Activated B cell treated with CpG ODN at 0.5 μM for 24 hours (primary cell): ENCODE data around the gene MLN. TPM values are rescaled to one million over a fixed set of nuclear protein-coding genes. Genes with fewer than 3 reads are reported as not detected.

Experiments
- ATAC-seq: fragments of 200-7000 bp; cut with Tn5 transposase; one replicate; pipeline ENCODE4 v1.10.0; 2021; ENCODE audit warnings: low read depth, mild to moderate bottlenecking, moderate library complexity
- CTCF ChIA-PET: fragments of 350-600 bp; sonication (Branson Sonifier 250); formaldehyde crosslinking; loops from one replicate; lab custom pipeline; 2021; ENCODE audit warnings: antibody characterized with exemption; lab: Charles Lee
- POLR2A ChIA-PET: fragments of 350-600 bp; sonication (Branson Sonifier 250); formaldehyde crosslinking; loops from one replicate; lab custom pipeline; 2021; ENCODE audit warnings: antibody characterized with exemption; lab: Charles Lee
- DNase-seq: peaks from one replicate; pipeline ENCODE4 v3.0.0; 2022
- H3K27ac Mint-ChIP-seq: one replicate; pipeline ENCODE4 v1.8.0; 2020; ENCODE audit warnings: mixed read lengths
- H3K27me3 Mint-ChIP-seq: one replicate; pipeline ENCODE4 v1.8.0; 2021; ENCODE audit warnings: mixed read lengths
- H3K36me3 Mint-ChIP-seq: one replicate; pipeline ENCODE4 v1.8.0; 2021; ENCODE audit warnings: low read depth, mixed read lengths
- H3K4me1 Mint-ChIP-seq: one replicate; pipeline ENCODE4 v1.8.0; 2021; ENCODE audit warnings: mixed read lengths
- H3K4me3 Mint-ChIP-seq: one replicate; pipeline ENCODE4 v1.8.0; 2020; ENCODE audit warnings: mild to moderate bottlenecking, mixed read lengths
- H3K9me3 Mint-ChIP-seq: one replicate; pipeline ENCODE4 v1.8.0; 2020; ENCODE audit warnings: mixed read lengths
- intact Hi-C: fragments of 100-400 bp; cut with micrococcal nuclease; formaldehyde crosslinking; loops from one replicate; pipeline ENCODE4 v1.15.1; 2024
- total RNA-seq: library from RNA; stranded (reverse); gene quantifications from 2 replicates; pipeline ENCODE4 v1.2.3, GENCODE V29; 2022
- TF ChIP-seq, protein P1 (sequence below): fragments of 200-600 bp; IDR thresholded peaks from one replicate; pipeline ENCODE4 v1.8.0; 2022; ENCODE audit warnings: antibody characterized with exemption, mild to moderate bottlenecking

The MLN gene
- total RNA-seq, 1 donor from 2014 or later: not detected

DNA sequence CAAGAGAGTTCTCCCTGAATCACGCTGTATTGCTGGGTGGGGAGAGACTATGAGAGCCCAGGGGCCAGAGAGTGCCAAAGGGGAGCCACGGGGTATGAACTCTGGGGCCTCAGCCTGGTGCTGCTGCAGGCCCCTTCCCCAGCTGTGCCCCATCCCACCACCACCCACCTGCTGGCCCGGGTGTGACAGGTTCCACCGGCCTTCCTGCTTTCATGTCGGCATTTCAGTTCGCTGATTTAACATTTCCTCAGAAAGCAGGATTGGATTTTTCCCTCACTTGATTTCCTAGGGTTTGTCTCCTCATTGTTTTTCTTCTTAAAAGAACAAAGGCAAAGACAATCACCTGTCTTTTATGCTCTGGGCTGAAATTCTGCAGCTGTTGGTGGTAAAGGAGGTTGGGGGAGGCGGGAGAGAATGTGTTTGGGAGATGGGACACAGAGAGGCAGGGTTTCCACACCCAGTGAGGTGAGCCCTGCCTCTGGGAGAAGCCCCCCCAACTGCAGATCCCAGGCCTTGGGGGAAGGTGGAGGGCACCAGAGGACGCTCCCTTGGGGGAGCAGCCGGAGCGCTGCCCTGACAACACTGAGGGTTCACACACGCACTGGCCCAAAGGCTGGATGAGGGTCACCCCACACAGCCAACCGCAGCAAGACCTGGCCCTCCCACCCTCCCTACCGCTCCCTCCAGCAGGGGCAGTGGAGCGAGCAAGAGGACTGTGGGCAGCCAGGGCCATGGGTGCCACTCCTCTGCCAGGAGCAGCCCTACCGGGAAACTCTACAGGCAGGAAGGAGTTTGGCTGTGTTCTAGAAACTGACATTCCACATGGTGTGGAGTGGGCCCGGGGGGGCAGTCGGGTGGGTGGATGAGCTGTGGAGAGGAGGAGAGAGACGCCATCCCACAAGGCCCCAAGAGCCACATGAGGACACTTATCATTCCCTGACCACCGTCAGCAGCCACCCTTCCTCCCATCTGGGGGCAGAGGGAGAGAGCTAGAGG, 10.5 kb upstream of the MLN start:
- no peak for ATAC-seq
- DNase-seq: no peak
- TF ChIP-seq, protein P1, sequence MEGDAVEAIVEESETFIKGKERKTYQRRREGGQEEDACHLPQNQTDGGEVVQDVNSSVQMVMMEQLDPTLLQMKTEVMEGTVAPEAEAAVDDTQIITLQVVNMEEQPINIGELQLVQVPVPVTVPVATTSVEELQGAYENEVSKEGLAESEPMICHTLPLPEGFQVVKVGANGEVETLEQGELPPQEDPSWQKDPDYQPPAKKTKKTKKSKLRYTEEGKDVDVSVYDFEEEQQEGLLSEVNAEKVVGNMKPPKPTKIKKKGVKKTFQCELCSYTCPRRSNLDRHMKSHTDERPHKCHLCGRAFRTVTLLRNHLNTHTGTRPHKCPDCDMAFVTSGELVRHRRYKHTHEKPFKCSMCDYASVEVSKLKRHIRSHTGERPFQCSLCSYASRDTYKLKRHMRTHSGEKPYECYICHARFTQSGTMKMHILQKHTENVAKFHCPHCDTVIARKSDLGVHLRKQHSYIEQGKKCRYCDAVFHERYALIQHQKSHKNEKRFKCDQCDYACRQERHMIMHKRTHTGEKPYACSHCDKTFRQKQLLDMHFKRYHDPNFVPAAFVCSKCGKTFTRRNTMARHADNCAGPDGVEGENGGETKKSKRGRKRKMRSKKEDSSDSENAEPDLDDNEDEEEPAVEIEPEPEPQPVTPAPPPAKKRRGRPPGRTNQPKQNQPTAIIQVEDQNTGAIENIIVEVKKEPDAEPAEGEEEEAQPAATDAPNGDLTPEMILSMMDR: no peak
- POLR2A ChIA-PET: no interaction called here
- peaks cover 53% of the 10 kb centered on the region for H3K27me3 Mint-ChIP-seq
- H3K27ac Mint-ChIP-seq: no peak overlapping the region
- H3K9me3 Mint-ChIP-seq: no peaks in the 10 kb centered on the region
- H3K36me3 Mint-ChIP-seq: no peaks in the 10 kb centered on the region
- no peaks in the 10 kb centered on the region for H3K4me1 Mint-ChIP-seq
- no peak overlapping the region for H3K4me3 Mint-ChIP-seq
- intact Hi-C loops: no loop called here
- CTCF ChIA-PET: no interaction called here

DNA sequence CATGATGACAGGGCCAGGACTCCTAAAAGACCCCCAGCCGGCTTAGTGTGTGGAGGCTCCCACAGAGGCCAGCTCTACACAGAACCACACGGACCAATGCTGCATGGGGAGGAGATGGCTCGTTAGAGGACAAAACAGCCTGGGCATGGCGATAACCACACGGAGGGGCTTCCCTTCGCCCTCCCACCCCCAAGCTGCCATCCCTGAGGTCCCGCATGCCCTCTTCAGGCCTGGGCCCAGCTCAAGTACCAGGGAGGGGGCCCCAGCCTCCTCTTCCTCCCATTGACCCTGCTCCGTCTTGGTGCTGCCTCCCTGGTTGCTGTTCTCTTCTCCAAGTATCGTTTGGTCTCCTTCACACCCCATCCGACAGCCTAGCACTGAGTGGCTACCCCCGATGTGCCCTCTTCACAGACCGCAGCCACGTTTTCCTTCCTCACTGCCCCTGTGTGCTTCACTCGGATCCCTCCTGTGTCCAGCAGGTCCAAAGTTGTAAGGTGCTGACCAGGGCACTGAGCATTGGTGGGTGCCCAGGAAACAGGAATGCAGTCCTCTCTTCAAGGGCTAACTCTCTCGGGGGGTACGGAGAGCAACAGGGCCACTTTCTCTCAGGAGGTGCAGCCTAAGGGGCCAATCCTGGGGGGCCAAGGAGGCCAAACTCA, 9.6 kb upstream of the MLN start:
- DNase-seq: no peak
- Mint-ChIP-seq H3K4me3 (no peak overlapping the region), H3K9me3 (no peaks in the 10 kb centered on the region), H3K4me1 (no peaks in the 10 kb centered on the region), H3K36me3 (no peaks in the 10 kb centered on the region), H3K27me3 (peaks cover 55% of the 10 kb centered on the region), H3K27ac (no peak overlapping the region)
- TF ChIP-seq, protein P1: no peak
- no peak for ATAC-seq
- ChIA-PET POLR2A (no interaction called here), CTCF (no interaction called here)
- intact Hi-C loops: no loop called here

DNA sequence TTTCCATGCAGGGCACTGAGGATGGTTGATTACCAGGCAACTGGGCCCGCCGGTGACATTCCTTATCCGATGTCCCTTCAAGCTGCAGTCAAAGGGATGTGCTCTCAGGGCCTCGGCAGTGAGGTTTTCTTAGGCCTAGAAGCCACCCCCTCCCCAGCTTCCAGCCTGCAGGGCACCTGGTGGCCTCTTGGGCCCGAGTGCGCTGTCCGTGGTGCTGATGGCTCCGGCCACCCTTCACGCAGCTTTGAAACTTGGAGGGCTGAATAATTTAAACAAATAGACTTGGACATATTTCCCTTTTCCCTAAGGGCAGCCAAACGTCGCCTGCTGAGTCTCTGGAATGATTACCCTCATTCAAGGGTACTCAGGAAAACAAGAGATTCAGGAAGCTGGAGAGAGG, 8.9 kb upstream of the MLN start:
- no peak overlapping the region for H3K27ac Mint-ChIP-seq
- H3K4me3 Mint-ChIP-seq: no peak overlapping the region
- peaks cover 4% of the 10 kb centered on the region for H3K4me1 Mint-ChIP-seq
- CTCF ChIA-PET: interaction anchor here (1.3 kb wide), 1 partner anchor 41 kb away, joined by 4 read pairs; no protein-coding TSS in a partner anchor
- H3K36me3 Mint-ChIP-seq: no peaks in the 10 kb centered on the region
- H3K27me3 Mint-ChIP-seq: peaks cover 61% of the 10 kb centered on the region
- no peaks in the 10 kb centered on the region for H3K9me3 Mint-ChIP-seq
- TF ChIP-seq, protein P1: no peak
- intact Hi-C loops: no loop called here
- ATAC-seq (no peak), DNase-seq (no peak)
- POLR2A ChIA-PET: no interaction called here

DNA sequence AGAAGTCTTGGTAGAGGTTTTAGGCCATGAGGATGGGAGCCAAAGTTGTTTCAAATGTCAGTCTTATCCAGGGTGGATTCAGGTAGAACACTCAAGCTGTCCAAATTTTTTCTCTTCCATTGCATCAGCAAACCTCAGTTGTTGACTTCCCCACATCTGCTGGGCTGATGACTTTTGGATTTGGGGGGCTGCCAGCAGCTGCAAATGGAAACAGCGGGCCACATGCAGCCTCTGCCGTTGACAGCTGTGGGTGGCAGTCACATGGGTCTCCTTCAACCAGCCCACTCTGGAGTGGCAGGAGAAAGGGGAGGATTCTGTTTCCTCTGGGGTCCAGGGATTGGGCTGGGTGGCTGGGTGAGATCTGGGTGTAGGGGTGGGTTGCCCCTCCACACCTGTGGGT, 5.8 kb upstream of the MLN start:
- intact Hi-C loops: no loop called here
- DNase-seq (no peak), ATAC-seq (no peak)
- TF ChIP-seq, protein P1: no peak
- no peak overlapping the region for H3K4me3 Mint-ChIP-seq
- peaks cover 8% of the 10 kb centered on the region for H3K4me1 Mint-ChIP-seq
- no peak overlapping the region for H3K27ac Mint-ChIP-seq
- H3K9me3 Mint-ChIP-seq: no peaks in the 10 kb centered on the region
- POLR2A ChIA-PET: no interaction called here
- no peaks in the 10 kb centered on the region for H3K36me3 Mint-ChIP-seq
- CTCF ChIA-PET: no interaction called here
- peaks cover 63% of the 10 kb centered on the region for H3K27me3 Mint-ChIP-seq

DNA sequence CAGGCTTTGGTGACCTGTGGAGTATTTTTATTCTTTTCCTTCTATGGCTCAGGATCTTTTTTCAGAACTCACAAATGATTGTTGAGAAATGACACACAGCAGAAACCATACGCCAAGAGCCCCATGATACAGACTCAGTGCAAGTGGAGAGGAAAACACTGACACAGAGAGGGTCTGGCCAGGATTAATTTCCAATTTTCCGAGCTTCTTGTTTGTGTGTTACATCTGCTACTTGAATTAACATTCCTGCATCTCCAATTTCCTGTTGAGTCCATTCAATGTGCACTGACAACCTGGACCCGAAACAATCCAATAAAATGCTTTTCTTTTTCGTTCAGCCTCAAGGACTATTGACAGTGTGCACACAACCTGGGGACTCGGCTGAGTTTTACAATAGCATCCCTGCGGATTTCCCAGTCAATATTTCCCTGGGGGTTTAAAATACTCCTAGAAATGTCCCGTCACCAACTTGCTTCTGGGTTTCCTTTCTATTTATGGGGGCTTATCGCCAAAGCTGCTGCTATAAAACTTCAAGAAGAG, 4.9 kb upstream of the MLN start:
- CTCF ChIA-PET: no interaction called here
- TF ChIP-seq, protein P1: no peak
- Mint-ChIP-seq H3K9me3 (no peaks in the 10 kb centered on the region), H3K4me3 (no peak overlapping the region), H3K27me3 (peaks cover 65% of the 10 kb centered on the region), H3K27ac (no peak overlapping the region), H3K4me1 (peaks cover 8% of the 10 kb centered on the region), H3K36me3 (no peaks in the 10 kb centered on the region)
- POLR2A ChIA-PET: no interaction called here
- DNase-seq (no peak), ATAC-seq (no peak)
- intact Hi-C loops: no loop called here
